HUES6 (cell line): Measurements from ENCODE around the gene GATAD2B.
A peak's percentile ranks its signal among the peaks of the same experiment; 100 is the strongest.

Experiments
- H3K27ac ChIP-seq: 2 replicates; pipeline ENCODE4 v1.7.0; 2013; ENCODE audit warnings: low read depth, mild to moderate bottlenecking, low read length, inconsistent platforms
- H3K27me3 ChIP-seq: 2 replicates; pipeline ENCODE4 v1.6.1; 2013; ENCODE audit warnings: low read length; ENCODE audit not compliant: control insufficient read depth, insufficient read depth
- H3K36me3 ChIP-seq: 2 replicates; pipeline ENCODE4 v1.6.1; 2013; ENCODE audit warnings: low read length; ENCODE audit not compliant: control insufficient read depth, insufficient read depth
- H3K4me1 ChIP-seq: 2 replicates; pipeline ENCODE4 v1.6.1; 2013; ENCODE audit warnings: low read length; ENCODE audit not compliant: control insufficient read depth, insufficient read depth
- H3K4me3 ChIP-seq: 2 replicates; pipeline ENCODE4 v1.5.1; 2013; ENCODE audit warnings: low read depth, low read length
- H3K9ac ChIP-seq: one replicate; pipeline ENCODE4 v1.6.1; 2013; ENCODE audit warnings: mild to moderate bottlenecking, low read length
- H3K9me3 ChIP-seq: 2 replicates; pipeline ENCODE4 v1.6.1; 2013; ENCODE audit warnings: low read depth, low read length; ENCODE audit not compliant: control insufficient read depth, insufficient read depth

The GATAD2B gene

DNA sequence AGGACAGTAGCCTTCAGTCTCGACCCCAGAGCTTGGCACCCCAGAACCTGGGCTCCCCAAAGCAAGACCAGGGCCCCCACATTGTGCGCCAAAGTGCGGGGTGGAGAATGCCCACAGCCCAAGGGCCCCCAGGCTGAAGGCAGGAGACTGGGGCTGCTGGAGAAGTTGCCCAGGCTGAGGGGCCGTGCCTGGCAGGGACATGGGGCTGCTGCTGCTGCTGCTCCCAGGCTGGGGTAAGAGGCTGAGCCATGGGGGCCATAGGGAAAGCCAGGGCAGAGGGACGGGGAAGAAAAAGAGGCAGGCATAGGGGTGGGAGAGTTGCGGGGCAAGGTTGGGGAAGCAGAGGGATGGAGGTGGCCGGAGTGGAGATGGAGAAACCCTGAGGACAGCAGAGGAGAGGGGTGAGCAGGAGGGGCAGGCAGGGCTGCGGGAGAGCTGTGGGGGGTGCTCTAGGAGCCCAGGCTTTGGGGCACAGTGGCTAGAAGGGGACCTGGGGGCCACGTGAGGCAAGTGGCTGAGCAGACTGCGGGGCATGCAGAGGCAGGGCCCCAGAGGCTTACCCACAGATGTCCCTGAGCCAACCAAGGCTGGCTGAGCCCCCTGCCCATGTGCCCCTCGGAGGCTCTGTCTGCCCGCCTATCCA lies 128.7 kb downstream of the GATAD2B start:
- H3K9ac ChIP-seq = no peak overlapping the region
- no peaks in the 10 kb centered on the region for H3K9me3 ChIP-seq
- H3K27me3 ChIP-seq = no peaks in the 10 kb centered on the region
- H3K27ac ChIP-seq = no peak overlapping the region
- H3K4me3 ChIP-seq = no peak overlapping the region
- peaks cover 37% of the 10 kb centered on the region for H3K4me1 ChIP-seq
- H3K36me3 ChIP-seq = no peaks in the 10 kb centered on the region

DNA sequence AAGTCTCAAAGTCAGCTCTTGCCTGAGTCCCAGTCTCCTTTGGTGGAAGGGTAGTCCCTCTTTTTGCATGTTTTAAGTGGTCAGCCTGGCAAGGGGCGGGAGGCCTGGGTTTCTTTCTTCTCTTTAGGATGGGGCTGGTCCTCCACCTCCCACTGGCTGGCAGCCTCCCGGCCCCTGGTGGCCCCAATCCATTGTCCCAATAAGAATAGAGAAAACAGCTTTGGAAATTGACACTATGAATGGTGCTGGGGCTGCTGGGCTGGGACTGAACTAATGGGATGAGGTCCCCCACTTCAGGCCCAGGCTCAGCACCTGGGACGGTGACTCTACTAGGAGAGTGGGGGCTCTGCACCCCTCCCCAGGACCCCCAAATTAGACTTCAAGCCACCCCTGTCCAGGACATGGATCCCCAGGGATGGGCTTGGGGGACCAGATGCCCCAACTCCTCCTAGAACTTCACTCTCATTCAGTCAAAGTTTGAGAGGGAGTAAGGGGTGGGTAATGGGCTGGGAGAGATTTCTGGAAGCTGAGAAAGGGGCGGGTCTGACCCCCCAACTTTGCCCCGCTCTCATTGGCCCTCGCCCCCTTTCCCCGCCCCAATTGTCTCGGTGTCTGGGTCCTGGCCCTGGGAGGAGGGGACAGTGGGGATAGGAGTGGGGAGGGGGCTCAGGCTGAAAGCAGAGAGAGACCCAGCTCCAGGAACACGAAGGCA lies 129.4 kb downstream of the GATAD2B start:
- no peaks in the 10 kb centered on the region for H3K27me3 ChIP-seq
- H3K4me3 ChIP-seq = no peak overlapping the region
- no peaks in the 10 kb centered on the region for H3K36me3 ChIP-seq
- H3K27ac ChIP-seq = no peak overlapping the region
- no peak overlapping the region for H3K9ac ChIP-seq
- H3K9me3 ChIP-seq = no peaks in the 10 kb centered on the region
- H3K4me1 ChIP-seq = peaks cover 37% of the 10 kb centered on the region

DNA sequence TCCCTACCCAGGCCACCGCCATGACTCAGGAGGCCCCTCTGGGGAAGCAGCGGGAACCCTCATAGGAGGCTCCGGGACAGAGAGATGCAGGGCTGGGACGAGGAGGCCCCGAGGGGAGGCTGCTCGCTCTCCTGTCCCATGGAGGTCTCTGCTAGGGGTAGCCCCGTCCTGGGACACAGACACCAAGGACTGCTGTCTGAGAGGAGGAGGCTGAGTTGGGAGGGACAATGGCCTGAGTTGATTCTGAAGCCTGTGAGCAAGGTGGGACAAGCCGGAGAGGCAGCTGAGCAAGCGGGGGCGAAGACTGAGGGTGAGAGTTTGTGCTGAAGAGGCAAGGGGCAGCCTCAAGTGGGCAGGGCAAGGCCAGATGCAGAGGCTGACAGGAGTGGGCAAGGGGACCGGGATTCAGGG lies 130.1 kb downstream of the GATAD2B start:
- Histone ChIP-seq H3K4me1 (peaks cover 33% of the 10 kb centered on the region), H3K9me3 (no peaks in the 10 kb centered on the region), H3K9ac (no peak overlapping the region), H3K36me3 (no peaks in the 10 kb centered on the region), H3K27ac (no peak overlapping the region), H3K27me3 (no peaks in the 10 kb centered on the region), H3K4me3 (no peak overlapping the region)

DNA sequence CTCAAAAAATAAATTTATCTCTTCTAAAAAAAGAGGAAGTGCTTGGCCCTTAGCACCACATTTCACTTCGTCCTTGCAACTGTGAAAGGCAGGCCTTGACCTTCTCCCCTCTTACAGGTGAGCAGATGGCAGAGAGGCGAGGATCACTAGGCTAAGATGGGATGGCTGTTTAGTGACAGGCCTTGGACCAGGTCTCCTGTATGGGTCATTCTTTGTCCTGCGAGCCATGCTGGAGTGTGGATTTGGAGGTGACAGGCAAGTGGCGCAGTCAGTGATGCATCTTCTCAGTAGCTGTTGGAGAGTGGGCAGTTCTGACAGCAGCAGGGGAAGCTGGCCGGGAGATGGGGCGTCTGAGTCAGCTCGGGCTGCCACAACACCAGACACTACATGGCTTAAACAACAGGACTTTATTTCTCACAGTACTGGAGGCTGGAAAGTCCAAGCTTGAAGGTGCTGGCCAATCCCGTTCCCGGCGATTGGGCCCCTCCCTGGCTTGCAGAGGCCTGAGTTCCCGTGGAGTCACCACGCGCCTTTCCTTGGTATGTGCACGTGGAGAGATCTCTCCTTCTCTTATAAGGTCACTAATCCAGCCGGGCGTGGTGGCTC lies 131.0 kb downstream of the GATAD2B start:
- H3K36me3 ChIP-seq = no peaks in the 10 kb centered on the region
- H3K27me3 ChIP-seq = no peaks in the 10 kb centered on the region
- H3K27ac ChIP-seq = no peak overlapping the region
- no peak overlapping the region for H3K4me3 ChIP-seq
- H3K9ac ChIP-seq = no peak overlapping the region
- peaks cover 33% of the 10 kb centered on the region for H3K4me1 ChIP-seq
- H3K9me3 ChIP-seq = no peaks in the 10 kb centered on the region

DNA sequence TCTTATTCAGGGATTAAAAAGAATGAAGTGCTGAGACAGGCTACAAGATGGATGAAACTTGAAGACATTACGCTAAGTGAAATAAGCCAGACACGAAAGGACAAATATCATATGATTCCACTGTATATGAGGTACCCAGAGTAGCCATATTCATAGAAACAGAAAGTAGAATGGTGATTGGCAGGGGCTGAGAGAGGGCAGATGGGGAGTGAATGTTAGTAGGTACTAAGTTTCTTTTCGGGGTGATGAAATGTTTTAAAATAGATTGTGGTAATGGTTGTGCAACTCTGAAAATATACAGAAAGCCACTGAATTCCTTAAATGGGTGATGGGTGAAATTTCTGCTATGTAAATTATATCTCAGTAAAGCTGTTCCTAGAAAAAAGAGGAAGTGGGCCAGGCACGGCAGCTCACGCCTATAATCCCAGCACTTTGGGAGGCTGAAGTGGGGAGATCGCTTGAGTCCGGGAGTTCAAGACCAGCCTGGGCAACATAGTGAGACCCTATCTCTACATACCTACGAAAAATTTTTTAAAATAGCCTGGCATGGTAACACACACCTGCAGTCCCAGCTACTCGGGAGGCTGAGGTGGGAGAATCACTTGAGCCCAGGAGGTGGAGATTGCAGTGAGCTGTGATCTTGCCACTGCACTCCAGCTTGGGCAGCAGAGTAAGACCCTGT lies 131.7 kb downstream of the GATAD2B start:
- Histone ChIP-seq H3K27me3 (no peaks in the 10 kb centered on the region), H3K4me3 (no peak overlapping the region), H3K9me3 (no peaks in the 10 kb centered on the region), H3K4me1 (peaks cover 33% of the 10 kb centered on the region), H3K9ac (no peak overlapping the region), H3K36me3 (no peaks in the 10 kb centered on the region), H3K27ac (no peak overlapping the region)

DNA sequence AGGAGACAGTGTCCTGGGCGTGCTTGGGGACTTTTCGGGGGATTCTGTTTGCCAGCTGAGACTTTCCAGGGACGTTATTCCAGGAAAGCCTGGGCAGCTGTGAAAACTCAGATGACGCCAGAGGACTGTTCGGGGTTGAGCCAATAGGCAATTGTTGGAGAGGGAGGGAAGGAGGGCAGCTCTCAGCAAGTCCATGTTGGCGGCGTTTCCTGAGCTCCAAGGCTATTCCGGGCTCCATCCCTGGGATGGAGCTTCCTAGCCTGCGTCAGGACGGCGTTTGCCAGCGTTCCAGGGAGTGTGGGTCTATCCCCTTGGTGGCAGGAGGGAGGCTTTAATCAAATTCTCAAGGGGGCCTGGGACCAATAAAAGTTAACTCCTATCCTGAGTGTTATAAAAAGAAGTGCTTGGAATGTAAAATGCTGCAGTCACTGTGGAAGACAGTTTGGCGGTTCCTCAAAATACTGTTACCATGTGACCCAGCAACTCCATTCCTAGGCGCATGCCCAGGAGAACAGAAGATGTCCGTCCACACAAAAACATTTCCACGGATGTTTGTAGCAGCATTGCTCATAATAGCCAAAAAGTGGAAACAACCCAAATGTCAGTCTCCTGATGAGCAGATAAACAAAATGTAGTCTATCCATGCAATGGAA lies 132.3 kb downstream of the GATAD2B start:
- Histone ChIP-seq H3K9me3 (no peaks in the 10 kb centered on the region), H3K36me3 (no peaks in the 10 kb centered on the region), H3K27me3 (no peaks in the 10 kb centered on the region), H3K4me1 (peaks cover 32% of the 10 kb centered on the region), H3K4me3 (no peak overlapping the region), H3K9ac (no peak overlapping the region), H3K27ac (no peak overlapping the region)

DNA sequence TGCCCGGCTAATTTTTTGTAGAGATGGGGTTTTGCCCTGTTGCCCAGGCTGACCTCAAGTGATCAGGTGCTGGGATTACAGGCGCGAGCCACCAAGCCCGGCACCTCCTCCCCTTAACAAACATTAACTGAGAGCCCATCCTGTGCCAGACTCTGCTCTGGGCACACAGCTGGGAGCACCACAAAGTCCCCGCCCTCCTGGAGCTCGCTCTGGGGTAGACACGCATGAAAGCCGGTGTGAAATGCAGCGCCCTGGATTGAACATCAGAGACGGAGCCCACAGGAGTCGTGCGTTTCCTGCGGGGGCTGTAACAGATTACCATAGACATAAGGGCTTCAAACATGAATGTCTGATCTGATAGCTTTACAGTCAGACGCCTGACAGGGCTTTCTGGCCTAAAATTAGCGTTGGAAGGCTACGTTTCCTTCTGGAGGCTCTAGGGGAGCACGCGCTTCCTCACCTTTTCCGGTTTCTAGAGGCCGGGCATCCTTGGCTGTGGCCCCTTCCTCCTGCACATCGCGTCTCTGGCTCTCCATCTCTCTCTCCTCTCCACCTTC lies 133.2 kb downstream of the GATAD2B start:
- H3K27me3 ChIP-seq = no peaks in the 10 kb centered on the region
- no peak overlapping the region for H3K27ac ChIP-seq
- H3K9me3 ChIP-seq = no peaks in the 10 kb centered on the region
- no peak overlapping the region for H3K4me3 ChIP-seq
- no peaks in the 10 kb centered on the region for H3K36me3 ChIP-seq
- peaks cover 23% of the 10 kb centered on the region for H3K4me1 ChIP-seq
- no peak overlapping the region for H3K9ac ChIP-seq

DNA sequence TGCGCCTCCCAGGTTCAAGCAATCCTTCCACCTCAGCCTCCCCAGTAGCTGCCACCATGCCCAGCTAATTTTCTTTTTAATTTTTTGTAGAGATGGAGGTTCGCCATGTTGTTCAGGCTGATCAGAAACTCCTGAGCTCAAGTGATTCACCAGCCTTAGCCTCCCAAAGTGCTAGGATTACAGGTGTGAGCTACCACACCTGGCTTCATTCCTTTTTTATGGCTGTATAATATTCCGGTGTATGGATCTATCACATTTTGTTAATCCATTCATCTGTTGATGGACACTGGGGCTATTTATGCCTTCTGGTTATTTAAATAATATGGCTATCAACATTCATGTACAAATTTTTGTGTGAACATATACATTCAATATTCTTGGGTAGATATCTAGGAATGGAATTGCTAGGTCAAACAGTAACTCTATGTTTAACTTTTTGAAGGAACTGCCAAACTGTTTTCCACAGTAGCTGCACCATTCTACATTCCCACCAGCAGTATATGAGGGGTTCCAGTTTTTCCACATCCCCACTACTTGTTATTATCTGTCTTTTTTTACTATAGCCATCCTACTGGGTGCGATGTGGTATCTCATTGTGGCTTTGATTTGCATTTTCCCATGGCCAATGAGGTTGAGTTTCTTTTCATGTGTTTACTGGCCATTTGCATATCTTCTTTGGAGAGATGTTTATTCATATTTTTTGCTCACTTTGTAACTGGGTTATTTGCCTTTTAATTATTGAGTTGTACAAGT lies 136.6 kb downstream of the GATAD2B start:
- Histone ChIP-seq H3K4me3 (no peak overlapping the region), H3K36me3 (no peaks in the 10 kb centered on the region), H3K9ac (no peak overlapping the region), H3K4me1 (peaks cover 11% of the 10 kb centered on the region), H3K9me3 (no peaks in the 10 kb centered on the region), H3K27me3 (no peaks in the 10 kb centered on the region), H3K27ac (no peak overlapping the region)

DNA sequence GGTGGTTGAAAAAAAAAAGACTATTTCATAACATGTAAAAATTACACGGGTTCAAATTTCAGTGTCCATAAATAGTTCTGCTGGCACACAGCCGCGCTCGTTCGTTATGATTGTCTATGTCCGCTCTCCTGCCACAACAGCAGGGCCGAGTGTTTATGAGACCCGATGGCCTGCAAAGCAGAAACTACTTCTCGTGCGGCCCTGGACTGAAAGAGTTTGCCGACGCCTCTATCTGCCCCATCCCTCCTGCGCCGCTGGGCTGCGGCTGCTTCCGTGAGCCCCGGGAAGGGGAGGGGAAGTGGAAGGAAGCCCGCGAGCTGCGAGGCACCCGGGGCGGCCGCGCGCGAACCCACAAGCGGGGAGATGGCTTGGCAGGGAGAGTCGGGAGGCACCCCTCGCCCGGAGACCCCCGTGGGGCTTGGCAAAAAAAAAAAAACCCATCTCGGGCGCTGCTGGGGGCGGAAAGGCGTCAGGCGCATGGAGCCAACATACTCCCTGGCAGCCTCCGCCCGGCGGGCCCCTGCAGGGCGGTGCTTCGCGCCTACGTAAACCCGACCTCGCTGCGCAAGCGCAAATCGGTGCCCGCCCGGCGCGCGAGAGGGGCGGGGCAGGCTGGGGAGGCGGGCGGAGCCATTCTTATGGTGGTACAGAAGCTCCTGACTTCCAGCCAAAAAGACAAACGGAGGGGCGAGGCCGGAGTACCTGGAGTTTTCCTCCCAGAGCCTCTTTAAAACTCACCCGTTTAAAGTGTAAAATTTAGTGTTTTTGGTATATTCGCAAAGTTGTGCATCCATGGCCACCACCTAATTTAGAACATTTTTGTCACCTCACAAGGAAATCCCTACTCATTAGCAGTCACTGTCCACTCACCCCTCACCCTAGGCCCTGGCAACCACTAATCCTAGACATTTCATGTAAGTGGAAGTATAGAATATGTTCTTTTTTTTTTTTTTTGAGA lies 139.3 kb downstream of the GATAD2B start:
- H3K27me3 ChIP-seq = no peaks in the 10 kb centered on the region
- H3K4me1 ChIP-seq = peaks cover 8% of the 10 kb centered on the region
- peak overlapping the region; percentile 85; the same call in 1 of the 2 replicates for H3K27ac ChIP-seq
- H3K9ac ChIP-seq = peak overlapping the region; percentile 75
- no peaks in the 10 kb centered on the region for H3K9me3 ChIP-seq
- 0 out of 2 replicates have a peak, but pooled peaks cover 3% of the 10 kb centered on the region for H3K36me3 ChIP-seq
- H3K4me3 ChIP-seq = peak overlapping the region; percentile 76
